Omental fat pad (tissue), 4 donors: Measurements from ENCODE around the gene TLX1. TPM values are rescaled to one million over a fixed set of nuclear protein-coding genes. Genes with fewer than 3 reads are reported as not detected.

ENCODE experiments used
- ATAC-seq: fragments of 150-250 bp; one replicate; pipeline ENCODE4 v1.9.1; 2016; ENCODE audit warnings: mild to moderate bottlenecking, moderate library complexity; ENCODE audit not compliant: low FRiP score
- DNase-seq: peaks from one replicate; pipeline ENCODE4 v3.0.0-alpha.2; 2019; ENCODE audit warnings: low spot score
- total RNA-seq, 4 donors: library from RNA; depleted of rRNA; stranded (reverse); fragments of >200 nt; gene quantifications; one replicate each; pipeline ENCODE4 v1.1.0, GENCODE V29; 2016
- TF ChIP-seq, protein P1 (sequence below), 3 donors: fragments of 450-650 bp; IDR thresholded peaks; one replicate each; pipeline ENCODE4 v1.5.1; 2016 to 2017; ENCODE audit warnings: antibody characterized with exemption in 3 of 3, mild to moderate bottlenecking in 3 of 3, moderate library complexity in 2 of 3

The TLX1 gene
- total RNA-seq, 4 donors from 2014 or later: not detected

DNA sequence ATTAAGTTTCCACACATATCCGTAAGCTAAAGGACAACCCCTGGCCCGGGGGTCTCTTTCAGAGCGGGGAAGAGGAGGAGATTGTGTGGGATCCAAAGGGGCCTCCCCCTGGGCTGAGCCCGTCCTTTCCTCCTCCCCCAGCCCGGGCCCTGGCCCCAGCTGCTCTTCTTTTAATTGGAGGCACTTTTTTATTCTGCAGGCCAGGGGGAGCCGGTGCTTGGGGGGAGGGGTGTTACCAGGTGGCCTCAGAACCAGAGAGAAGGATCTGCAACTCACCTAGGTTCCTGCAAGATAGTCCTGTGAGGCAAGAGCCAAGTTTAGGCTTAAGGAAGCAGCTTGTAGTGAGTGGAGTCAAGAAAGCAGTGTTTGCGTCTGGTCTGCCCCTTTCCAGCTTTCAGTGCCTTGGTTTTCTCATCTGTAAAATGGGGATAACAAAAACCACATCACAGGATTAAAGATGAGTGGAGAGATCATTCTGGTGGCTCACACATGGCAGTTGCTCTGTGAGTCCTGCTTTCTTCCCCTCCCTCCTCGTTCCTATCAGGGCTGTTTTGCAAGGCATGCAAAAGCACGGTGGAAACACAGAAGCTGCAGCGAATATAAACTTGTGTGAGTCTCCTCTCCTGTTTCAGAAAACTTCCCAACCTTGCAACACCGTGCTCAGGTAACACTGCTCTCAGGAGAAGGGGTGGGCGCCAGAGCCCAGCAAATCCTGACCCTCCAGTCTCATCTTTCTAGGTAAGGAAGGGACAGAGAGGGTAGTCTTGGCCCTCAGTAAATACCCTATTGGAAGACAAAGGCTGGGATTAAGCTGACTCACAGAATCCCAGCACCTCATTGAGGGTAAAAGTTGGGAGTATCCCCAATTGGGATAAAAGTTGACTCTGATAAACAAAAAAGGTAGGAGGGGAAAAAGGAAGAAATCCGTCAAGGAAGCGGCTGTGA, 4.1 kb upstream of the TLX1 start:
- no peak for ATAC-seq
- no peak for DNase-seq

DNA sequence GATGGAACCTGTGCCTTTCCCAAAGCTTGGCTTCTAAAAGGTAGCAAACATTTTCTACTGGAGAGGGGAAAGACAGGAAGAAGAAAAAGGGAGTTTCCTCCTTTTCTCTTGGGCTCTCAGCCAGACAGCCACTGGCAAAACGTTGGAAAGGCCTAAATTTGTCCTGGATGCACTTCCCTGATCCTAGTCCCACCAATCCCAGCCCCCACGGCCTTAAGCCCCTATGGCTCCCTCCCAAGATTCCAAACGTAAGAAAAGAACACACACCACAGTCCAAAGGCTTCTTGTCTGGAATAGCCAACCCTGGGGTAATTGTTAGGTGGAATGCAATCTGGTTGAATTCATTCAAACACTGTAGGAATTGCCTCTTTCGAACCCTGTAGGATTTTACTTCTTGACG, 959 bp upstream of the TLX1 start:
- TF ChIP-seq, protein P1, sequence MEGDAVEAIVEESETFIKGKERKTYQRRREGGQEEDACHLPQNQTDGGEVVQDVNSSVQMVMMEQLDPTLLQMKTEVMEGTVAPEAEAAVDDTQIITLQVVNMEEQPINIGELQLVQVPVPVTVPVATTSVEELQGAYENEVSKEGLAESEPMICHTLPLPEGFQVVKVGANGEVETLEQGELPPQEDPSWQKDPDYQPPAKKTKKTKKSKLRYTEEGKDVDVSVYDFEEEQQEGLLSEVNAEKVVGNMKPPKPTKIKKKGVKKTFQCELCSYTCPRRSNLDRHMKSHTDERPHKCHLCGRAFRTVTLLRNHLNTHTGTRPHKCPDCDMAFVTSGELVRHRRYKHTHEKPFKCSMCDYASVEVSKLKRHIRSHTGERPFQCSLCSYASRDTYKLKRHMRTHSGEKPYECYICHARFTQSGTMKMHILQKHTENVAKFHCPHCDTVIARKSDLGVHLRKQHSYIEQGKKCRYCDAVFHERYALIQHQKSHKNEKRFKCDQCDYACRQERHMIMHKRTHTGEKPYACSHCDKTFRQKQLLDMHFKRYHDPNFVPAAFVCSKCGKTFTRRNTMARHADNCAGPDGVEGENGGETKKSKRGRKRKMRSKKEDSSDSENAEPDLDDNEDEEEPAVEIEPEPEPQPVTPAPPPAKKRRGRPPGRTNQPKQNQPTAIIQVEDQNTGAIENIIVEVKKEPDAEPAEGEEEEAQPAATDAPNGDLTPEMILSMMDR (IDR thresholded peaks at IDR 0.05): no peak
- DNase-seq (no peak), ATAC-seq (no peak)

More for the DNA sequence above, 4.1 kb upstream of the TLX1 start:
- TF ChIP-seq, protein P1 (IDR thresholded peaks at IDR 0.05): no peak

DNA sequence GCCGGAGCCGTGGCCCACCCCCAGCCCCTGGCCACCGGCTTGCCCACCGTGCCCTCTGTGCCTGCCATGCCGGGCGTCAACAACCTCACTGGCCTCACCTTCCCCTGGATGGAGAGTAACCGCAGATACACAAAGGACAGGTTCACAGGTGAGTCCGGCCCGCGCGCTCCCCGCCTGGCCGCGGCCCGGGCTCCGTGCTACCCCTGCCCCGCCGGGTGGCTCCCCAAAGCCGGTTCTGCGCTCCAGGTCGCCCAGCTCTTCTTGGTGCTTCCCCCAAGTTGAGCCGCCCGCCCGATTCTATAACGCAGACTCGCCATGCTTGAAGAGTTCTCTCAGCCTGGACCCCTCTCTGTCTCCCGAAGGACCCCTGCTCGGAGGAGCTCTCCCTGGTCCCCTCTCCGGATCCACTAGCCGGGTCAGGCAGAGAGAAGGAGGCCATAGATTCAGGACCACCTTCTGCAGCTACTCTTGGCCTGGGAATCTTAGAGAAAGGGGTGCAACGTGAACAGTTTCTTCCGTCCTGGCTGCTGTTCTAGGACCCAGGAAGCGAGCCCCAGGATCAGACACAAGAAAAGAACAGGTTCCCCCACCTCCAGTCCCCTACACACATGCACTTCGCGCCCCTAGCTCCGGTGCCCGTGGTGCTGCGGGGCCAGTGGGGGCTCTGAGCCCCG, 999 bp downstream of the TLX1 start:
- TF ChIP-seq, protein P1 (IDR thresholded peaks at IDR 0.05): no peak
- ATAC-seq: no peak
- DNase-seq: no peak

DNA sequence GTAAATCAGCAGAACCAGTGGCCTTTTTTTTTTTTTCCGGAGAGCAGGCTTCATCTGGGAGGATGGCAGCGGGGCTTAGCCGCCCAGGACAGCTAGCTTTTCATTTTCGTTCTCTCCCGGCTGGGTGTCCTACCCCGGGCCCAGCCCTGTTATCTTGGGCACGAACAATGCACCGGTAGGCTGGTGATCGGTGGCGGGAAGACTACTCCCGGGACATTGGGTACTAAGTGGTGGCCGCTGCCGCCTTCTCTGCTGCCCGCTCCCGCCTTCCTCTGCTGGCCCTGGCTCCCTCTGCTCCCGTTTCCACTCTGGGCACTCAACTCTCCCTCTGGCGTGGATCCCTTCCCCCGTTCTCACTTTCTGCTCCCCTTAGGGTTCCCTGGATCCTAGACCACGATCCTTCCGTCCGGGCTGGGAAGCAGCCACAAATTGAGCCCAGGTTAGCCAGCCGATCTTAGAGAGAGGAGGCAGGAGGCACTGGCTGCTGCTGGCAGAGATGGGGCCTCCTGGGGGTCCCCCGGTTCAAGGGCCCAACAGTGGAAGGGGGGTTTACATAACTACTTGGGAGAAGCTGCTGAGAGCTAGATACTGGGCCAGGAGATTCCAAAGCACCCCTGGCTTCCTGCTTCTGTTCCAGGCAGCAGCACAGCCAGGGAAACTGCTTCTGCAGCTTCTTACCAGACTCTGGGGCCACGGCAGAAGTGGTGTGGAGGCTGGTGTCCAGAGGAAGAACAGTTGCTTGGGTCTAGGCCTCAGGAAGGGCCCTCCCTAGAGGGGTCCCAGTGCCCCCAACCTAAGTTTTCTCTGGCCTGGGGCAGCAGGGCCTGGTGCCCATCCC, 1.8 kb downstream of the TLX1 start:
- DNase-seq: no peak
- TF ChIP-seq, protein P1 (IDR thresholded peaks at IDR 0.05): no peak
- ATAC-seq: no peak

DNA sequence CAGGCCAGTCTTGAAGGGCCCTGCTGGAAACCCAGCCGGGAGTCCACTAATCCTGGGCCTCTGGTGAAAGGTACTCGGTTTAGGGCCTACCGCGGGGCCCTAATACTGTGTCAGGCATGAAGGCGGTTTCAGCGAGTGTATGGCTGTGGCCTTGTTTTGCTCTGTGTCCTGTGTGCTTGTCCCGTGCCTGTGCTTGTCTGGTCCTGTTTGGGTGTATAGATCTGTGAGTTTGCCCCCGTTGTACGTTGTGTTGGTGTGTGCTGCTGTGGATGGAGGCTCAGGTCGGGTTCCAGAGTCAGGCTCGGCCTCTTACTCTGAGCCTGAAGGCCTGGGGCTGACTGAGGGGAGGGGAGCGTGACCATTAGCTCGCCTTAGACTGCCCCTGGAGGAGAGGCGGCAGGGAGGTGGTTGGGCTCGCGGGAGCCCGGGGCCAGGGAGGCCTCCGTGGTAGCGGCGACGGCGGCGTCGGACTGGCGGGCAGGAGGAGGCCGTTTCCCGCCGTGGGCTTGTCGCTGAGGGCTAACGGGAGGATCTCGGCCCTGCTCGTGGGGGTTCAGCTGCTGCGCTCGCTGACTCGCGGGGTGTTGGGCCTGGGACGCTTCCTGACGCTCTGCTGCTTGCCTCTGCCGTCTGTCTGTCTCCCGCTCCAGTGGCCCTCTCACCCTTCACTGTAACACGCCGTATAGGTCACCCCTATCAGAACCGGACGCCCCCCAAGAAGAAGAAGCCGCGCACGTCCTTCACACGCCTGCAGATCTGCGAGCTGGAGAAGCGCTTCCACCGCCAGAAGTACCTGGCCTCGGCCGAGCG, 2.6 kb downstream of the TLX1 start:
- ATAC-seq (no peak), DNase-seq (no peak)
- TF ChIP-seq, protein P1 (IDR thresholded peaks at IDR 0.05): no peak
